ENCODE results near the gene ADGRV1.
"Not testable (repeated sequence)": the region's sequence is repeated elsewhere in the genome, so short reads cannot be mapped to it uniquely, and the experiment has no call there.

The ADGRV1 gene

DNA sequence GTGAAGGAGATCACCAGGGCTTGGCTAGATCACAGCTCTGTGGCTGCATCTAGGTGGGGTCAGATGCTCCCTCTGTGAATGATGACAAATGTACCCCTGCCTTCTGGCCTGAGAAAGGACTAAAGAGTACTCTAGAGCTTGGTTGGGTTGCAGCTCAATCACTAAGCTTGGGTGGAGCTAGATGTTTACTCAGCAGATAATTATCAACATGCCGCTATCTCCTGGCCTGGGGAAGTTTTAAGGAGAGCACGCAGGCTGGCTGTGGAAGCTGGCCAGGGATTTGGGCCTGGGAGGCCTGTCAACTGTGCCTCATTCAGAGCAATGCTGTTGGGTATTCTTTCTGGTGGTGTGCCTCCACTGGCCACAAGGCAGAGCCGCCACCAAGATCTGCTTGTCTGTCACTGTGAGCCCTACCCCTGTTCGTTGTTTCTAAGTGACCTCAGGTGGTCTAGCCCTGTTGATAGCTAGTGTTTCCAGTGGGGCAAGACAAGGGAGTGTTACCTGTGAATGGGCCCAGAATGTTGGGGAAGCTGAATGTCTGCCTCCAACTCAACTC, 181.7 kb downstream of the ADGRV1 start:
- no peak for DNase-seq

DNA sequence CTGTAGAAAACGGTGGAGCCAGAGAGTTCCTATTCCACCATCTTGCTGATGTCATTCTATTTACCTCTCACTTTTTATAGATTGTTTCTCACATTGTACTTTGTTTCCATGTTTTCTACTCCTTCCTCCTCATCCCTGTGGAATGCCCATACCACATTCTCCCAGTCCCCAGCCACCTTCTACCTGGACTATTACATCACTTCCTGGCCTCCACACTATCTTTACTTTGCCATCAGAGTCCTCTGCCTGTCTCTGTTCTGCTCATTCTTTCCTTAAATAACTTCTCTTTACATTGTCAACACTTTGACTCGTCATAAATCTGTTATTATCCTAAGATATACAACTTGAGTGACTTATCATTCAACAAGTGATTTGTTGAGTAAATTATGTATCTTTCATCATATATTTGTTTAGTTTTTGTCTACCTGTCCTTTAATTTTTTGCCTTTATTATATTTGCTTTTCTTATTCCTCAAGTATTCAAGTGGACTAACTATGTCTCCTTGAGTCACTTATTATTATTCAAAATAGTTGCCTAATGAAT, 182.5 kb downstream of the ADGRV1 start:
- no peak for DNase-seq

DNA sequence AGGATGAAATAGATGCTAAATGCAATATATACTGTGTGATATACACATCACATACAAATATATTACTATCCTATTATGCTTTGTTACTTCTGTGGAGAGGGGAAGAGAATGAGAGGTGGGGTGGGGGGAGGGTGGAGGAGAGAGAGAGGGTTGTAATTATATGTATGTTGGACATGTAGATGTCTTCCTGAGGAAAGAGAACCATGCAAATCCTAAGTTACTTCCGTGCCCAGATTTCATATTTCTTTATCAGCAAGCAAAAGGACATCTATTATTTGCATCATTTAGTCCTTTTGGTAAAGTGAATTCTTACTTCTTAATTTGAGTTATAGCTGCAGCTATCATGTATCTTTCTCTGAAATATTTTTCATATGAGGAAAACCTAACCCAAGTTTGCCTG, 187.5 kb downstream of the ADGRV1 start:
- DNase-seq: no peak

DNA sequence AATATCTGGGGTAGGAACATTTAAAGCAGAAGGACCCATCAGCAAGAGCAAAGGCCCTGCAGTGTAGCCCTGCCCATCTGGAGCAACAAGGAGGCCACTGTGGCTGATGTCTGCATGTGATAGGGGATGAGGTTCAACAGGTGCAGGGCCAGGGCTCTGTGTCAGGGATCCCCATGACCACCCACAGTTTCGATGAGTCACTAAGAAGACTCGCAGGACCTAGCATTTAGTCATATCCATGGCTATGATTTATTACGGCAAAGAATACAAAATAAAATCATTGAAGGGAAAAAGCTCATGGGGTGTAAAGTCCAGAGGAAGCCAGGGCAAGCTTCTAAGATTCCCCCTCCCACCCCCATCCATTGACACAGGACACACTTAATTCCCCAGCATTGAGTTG, 188.6 kb downstream of the ADGRV1 start:
- DNase-seq: no peak

- no peak for DNase-seq
These were observed 189.1 kb downstream of the ADGRV1 start for GRCh38 chr5:90747693-90748092.

DNA sequence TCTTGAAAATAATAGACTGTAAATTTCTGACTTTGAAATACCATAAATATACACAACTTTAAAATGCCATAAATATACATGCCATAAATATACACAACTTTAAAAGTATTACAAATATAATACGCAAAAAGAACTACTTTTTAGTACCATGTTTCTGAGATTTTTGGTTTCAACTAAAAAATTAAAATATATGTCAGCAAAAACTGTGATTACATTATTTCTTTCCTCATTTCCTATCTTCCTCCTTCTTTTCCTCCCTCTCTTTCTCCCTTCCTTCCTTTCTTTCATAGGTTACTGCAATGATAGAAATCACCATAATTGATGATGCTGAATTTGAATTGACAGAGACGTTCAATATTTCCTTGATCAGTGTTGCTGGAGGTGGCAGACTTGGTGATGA, 200.5 kb downstream of the ADGRV1 start:
- no peak for DNase-seq

DNA sequence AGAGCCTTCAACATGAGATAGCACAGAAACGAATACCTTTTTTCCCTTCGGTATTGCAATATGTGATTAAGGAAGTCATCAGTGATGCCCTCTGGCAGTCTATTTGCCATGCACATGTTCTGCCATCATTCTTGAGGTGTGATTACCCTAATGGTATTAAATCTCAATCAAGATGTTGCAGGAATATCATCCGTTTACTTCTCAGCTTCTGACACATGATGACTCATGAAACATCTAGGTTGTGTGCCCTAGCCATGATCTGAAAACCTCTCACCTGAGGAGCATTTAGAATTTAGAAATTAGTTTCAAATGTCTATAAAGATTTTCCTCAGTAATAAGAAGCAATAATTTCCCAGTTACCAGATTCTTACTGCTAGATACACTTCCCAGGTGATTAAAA, 209.1 kb downstream of the ADGRV1 start:
- DNase-seq: no peak

GRCh38 chr5:90770006-90770541, 211.5 kb downstream of the ADGRV1 start:
- DNase-seq: not testable (repeated sequence)

GRCh38 chr5:90777959-90778358, 219.4 kb downstream of the ADGRV1 start:
- DNase-seq: no peak

DNA sequence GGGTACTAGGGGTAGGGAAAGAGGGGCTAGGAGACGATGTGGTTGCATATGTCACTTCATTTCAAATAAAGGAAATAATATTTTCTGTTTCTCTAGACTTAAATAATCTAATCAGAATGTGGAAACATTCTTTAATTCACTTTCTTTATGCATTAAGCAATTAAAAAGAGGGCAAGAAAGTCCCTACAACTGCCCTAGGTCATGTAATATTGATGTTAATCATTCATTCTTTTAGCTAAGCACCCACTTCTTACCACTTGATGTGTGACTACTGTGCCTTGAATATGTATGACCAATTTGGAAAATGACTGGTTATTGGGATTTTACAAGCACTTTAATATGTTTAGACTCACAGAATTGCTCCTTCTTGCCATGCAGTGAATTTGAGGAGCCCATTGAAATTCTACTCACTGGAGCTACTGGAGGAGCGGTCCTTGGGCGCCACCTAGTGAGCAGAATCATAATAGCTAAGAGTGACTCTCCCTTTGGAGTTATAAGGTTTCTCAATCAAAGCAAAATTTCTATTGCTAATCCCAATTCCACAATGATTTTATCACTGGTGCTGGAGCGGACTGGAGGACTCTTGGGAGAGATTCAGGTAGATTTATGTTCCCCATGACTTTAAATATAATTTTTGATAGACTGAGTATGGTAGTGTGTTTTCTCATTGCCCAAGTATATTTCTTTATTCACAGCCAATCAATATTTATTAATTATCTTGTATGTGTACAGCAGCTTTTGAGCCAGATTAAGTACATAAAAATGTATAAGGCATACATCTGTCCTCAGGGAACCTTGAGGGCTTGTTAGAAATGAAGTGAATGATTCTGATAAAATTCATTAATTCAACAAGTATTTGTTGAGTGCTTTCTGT, 225.1 kb downstream of the ADGRV1 start:
- DNase-seq: no peak

DNA sequence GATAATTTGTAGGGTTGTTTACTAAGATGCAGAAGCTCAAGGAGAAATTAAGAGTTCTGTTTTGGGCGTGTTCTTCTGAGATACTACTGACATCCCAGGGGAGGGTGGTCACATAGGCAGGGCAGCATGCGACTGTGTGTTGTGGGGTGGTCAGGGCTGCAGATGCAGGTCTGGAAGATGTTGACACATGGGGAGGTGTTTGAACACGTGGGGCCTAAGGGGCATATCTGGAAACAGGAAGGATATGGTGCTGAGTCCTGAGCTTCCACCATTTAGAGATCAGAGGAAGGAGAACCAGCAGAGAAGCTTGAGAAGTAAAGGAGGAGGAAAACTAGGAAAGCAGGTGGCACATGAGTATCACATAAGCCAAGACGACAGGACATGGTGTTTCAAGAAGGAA, 228.2 kb downstream of the ADGRV1 start:
- DNase-seq: no peak

GRCh38 chr5:90792725-90793124, 234.1 kb downstream of the ADGRV1 start:
- no peak for DNase-seq

DNA sequence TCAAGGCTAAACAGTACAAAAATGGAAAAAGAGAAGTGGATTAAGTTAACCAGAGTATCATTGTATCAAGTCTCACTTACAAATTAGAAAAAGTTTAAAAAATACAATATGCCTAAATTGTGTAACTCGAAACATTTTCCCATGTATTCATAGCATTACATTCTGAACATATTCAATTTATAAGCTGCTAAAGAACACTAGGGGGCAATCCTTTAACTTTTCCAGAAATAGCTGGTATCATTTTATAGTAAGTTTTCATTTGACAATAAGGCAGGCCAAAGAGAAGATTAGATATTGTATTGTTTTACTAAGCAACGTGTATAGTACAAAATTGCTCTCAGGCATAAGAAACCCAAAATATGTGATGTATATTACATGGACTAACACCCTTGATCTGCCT, 234.6 kb downstream of the ADGRV1 start:
- no peak for DNase-seq

DNA sequence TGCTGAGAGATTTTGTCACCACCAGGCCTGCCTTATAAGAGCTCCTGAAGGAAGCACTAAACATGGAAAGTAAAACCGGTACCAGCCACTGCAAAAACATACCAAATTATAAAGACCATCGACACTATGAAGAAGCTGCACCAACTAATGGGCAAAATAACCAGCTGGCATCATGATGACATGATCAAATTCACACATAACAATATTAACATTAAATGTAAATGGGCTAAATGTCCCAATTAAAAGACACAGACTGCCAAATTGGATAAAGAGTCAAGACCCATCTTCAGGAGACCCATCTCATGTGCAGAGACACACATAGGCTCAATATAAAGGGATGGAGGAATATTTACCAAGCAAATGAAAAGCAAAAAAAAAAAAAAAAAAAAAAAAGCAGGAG, 238.3 kb downstream of the ADGRV1 start:
- DNase-seq: not testable (repeated sequence)

- not testable (repeated sequence) for DNase-seq
These were observed 241.5 kb downstream of the ADGRV1 start for GRCh38 chr5:90800082-90800481.

DNA sequence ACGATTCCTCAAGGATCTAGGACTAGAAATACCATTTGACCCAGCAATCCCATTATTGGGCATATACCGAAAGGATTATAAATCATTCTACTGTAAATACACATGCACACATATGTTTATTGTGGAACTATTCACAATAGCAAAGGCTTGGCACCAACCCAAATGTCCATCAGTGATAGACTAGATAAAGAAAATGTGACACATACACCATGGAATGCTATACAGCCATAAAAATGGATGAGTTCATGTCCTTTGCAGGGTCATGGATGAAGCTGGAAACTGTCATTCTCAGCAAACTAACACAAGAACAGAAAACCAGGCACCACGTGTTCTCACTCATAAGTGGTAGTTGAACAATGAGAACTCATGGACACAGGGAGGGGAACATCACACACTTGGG, 241.9 kb downstream of the ADGRV1 start:
- DNase-seq: not testable (repeated sequence)

DNA sequence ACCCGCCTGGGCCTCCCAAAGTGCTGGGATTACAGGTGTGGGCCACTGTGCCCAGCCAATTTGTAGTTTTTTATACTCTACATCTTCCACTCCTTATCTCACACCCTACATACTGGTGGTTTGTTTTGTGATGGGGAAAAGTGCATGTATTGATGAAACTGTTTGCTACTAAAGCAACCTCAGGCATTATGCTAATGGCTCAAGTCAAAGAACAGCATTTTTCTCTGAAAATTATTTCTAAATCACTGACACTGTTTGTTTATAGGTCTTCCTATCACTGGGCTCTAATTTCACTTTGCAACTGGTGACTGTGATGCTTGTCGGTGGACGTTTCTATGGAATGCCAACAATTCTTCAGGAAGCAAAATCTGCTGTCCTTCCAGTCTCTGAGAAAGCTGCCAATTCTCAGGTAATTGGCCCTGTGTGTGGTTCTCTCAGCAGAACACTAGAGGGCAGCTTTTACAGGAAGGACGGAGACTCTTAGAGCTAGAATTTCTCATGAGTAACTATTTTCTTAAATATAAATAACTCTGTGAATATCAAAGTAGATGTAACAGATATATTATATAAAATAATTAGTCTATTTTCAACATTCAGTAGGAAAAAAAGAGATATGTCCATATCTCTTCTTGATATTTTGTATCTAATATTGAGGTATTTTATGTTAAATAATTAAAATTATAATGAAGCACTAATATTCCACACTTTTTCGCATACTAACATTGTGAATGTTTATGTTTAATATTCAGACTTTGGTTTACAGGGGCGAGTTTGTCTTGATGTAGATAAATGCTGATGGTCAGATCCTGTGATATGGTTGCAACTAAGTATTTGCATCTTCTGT, 244.1 kb downstream of the ADGRV1 start:
- no peak for DNase-seq

DNA sequence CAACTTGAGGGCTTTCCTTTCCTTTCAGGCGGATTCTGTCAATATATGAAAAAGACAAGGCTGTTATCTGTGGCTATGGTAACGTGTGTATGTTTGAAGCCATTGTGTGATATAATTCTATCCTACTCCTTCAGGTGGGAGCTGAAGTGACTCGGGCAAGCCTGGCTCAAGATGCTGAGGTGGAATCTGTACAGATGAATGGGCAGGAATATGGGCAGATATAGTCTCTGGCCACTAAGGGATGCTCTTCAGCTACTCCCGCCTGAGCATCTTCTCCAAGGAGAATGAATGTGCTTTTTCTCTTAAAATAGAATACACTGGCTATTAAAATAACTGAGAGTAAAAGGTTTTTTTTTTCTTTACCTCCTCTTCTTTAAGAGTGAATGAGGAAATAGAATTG, 244.8 kb downstream of the ADGRV1 start:
- no peak for DNase-seq

GRCh38 chr5:90803876-90804275, 245.3 kb downstream of the ADGRV1 start:
- DNase-seq: no peak

DNA sequence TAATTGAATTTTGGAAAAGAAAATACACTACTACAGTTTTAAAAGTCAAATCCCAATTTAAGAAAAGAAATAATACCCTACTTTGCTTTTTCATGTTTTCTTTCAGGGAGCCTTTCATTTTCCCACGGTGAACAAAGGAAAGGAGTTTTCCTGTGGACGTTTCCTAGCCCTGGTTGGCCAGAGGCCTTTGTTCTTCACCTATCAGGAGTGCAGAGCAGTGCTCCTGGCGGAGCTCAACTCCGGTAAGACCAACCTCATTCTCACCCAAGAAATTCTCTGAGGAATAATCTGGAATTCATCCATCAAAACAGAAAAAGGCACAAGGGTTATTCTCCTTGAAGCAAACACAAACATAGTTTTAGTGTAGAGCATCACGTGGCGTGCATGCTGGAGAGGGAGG, 248.9 kb downstream of the ADGRV1 start:
- DNase-seq: no peak

DNA sequence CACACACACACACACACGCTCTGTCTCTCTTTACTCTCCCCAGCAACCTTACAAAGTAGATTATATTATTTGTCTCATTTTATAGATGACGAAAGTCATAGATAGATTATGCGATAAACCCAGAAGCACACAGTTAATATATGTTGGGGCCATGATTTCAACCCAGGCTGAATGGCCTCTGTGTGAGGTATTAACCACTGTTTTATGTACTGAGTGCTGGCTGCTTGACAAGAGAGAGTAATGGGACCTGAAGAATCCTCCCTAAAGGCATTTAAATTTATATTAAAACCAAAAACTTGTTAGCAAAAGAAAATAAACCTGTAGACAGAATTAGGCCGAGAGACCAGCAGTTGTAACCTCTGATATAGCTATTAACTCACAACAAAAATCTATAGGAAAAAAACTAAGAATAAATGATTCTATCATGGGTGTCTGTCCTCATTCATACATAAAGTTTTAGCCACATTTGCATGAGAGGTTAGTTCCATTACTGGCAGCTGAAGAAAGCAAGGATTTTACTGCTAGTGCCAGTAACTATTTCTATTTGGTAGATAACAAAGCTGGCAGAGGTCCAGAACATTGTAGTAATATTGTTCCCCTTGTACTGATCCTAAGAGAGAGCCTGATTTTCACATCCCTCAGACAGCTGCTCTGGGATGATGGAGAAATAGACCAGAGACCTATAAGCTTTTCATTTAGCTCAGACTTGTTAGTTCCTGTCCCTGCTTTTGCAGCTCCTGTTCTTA, 250.9 kb downstream of the ADGRV1 start:
- DNase-seq: no peak

DNA sequence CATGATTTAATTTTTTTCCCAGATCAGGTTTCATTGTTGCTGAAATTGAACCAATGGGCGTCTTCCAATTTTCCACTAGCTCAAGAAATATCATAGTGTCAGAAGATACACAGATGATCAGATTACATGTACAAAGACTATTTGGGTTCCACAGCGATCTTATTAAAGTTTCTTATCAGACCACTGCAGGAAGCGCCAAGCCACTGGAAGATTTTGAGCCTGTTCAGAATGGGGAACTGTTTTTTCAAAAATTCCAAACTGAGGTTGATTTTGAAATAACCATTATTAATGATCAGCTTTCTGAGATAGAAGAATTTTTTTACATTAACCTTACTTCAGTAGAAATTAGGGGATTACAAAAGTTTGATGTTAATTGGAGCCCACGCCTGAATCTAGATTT, 251.6 kb downstream of the ADGRV1 start:
- DNase-seq: no peak

Measured in cortex of kidney (tissue), 1 donor.